Measurements from ENCODE around the gene TEX30. TPM values are rescaled to one million over a fixed set of nuclear protein-coding genes. Genes with fewer than 3 reads are reported as not detected.

Gene TEX30
- total RNA-seq, 2 experiments from 2014 or later = 20.8 to 23.0 TPM

GRCh38 chr13:102742506-102742905 is 31.1 kb downstream of the TEX30 start:
- H3K9me3 Mint-ChIP-seq = peaks cover 31% of the 10 kb centered on the region
- DNase-seq = no peak
- H3K4me1 Mint-ChIP-seq (ENCODE audit: low read depth) = no peaks in the 10 kb centered on the region
- CTCF ChIA-PET = no interaction called here
- peaks cover 47% of the 10 kb centered on the region for H3K27me3 Mint-ChIP-seq (ENCODE audit: low read depth)
- no peak overlapping the region for H3K4me3 Mint-ChIP-seq
- H3K27ac Mint-ChIP-seq = no peak overlapping the region
- intact Hi-C loops (cut with micrococcal nuclease) = no loop called here
- H3K36me3 Mint-ChIP-seq (ENCODE audit: low read depth) = peaks cover 10% of the 10 kb centered on the region

- Mint-ChIP-seq H3K4me3 (no peak overlapping the region), H3K4me1 (ENCODE audit: low read depth) (no peaks in the 10 kb centered on the region), H3K9me3 (peaks cover 31% of the 10 kb centered on the region), H3K27ac (no peak overlapping the region), H3K27me3 (ENCODE audit: low read depth) (peaks cover 45% of the 10 kb centered on the region), H3K36me3 (ENCODE audit: low read depth) (peaks cover 10% of the 10 kb centered on the region)
- DNase-seq = no peak
- intact Hi-C loops (cut with micrococcal nuclease) = no loop called here
- CTCF ChIA-PET = no interaction called here
Measured at GRCh38 chr13:102742101-102742500, 31.5 kb downstream of the TEX30 start.

- intact Hi-C loops (cut with micrococcal nuclease) = loop anchor here (1.0 to 2.0 kb wide), 2 partner anchors 69 to 118 kb away; partner anchors contain the start of genes BIVM and POGLUT2
- H3K27ac Mint-ChIP-seq = no peak overlapping the region
- peaks cover 16% of the 10 kb centered on the region for H3K27me3 Mint-ChIP-seq (ENCODE audit: low read depth)
- H3K4me1 Mint-ChIP-seq (ENCODE audit: low read depth) = no peaks in the 10 kb centered on the region
- DNase-seq = no peak
- H3K36me3 Mint-ChIP-seq (ENCODE audit: low read depth) = no peaks in the 10 kb centered on the region
- no peaks in the 10 kb centered on the region for H3K9me3 Mint-ChIP-seq
- CTCF ChIA-PET = interaction anchor here (0.7 kb wide), 1 partner anchor 78 kb away, joined by 3 read pairs; no protein-coding TSS in a partner anchor
- no peak overlapping the region for H3K4me3 Mint-ChIP-seq
Measured at GRCh38 chr13:102729560-102730270, 43.9 kb downstream of the TEX30 start.

GRCh38 chr13:102726430-102726829 is 47.2 kb downstream of the TEX30 start:
- no peaks in the 10 kb centered on the region for H3K36me3 Mint-ChIP-seq (ENCODE audit: low read depth)
- H3K27me3 Mint-ChIP-seq (ENCODE audit: low read depth) = peaks cover 12% of the 10 kb centered on the region
- no peak overlapping the region for H3K4me3 Mint-ChIP-seq
- no peak overlapping the region for H3K27ac Mint-ChIP-seq
- intact Hi-C loops (cut with micrococcal nuclease) = no loop called here
- H3K4me1 Mint-ChIP-seq (ENCODE audit: low read depth) = no peaks in the 10 kb centered on the region
- no peaks in the 10 kb centered on the region for H3K9me3 Mint-ChIP-seq
- no peak for DNase-seq
- CTCF ChIA-PET = interaction anchor here (0.7 kb wide), 1 partner anchor 333 kb away, joined by 3 read pairs; no protein-coding TSS in a partner anchor

- no peaks in the 10 kb centered on the region for H3K36me3 Mint-ChIP-seq (ENCODE audit: low read depth)
- H3K4me3 Mint-ChIP-seq = no peak overlapping the region
- no peak overlapping the region for H3K27ac Mint-ChIP-seq
- peaks cover 4% of the 10 kb centered on the region for H3K27me3 Mint-ChIP-seq (ENCODE audit: low read depth)
- DNase-seq = peak; percentile 9
- CTCF ChIA-PET = interaction anchor here (0.8 to 1.5 kb wide), 5 partner anchors 11 to 146 kb away, joined by 3 to 8 read pairs (median 4); no protein-coding TSS in a partner anchor
- H3K4me1 Mint-ChIP-seq (ENCODE audit: low read depth) = no peaks in the 10 kb centered on the region
- intact Hi-C loops (cut with micrococcal nuclease) = loop anchor here (1.0 kb wide), 2 partner anchors 133 to 145 kb away; no protein-coding TSS in a partner anchor
- H3K9me3 Mint-ChIP-seq = no peaks in the 10 kb centered on the region
Measured at GRCh38 chr13:102724923-102725322, 48.7 kb downstream of the TEX30 start.

GRCh38 chr13:102721800-102722231 is 51.8 kb downstream of the TEX30 start:
- H3K36me3 Mint-ChIP-seq (ENCODE audit: low read depth) = no peaks in the 10 kb centered on the region
- H3K27ac Mint-ChIP-seq = no peak overlapping the region
- H3K4me1 Mint-ChIP-seq (ENCODE audit: low read depth) = no peaks in the 10 kb centered on the region
- intact Hi-C loops (cut with micrococcal nuclease) = no loop called here
- CTCF ChIA-PET = no interaction called here
- no peak for DNase-seq
- peaks cover 4% of the 10 kb centered on the region for H3K27me3 Mint-ChIP-seq (ENCODE audit: low read depth)
- no peak overlapping the region for H3K4me3 Mint-ChIP-seq
- H3K9me3 Mint-ChIP-seq = no peaks in the 10 kb centered on the region

- Mint-ChIP-seq H3K4me1 (ENCODE audit: low read depth) (no peaks in the 10 kb centered on the region), H3K4me3 (no peak overlapping the region), H3K9me3 (no peaks in the 10 kb centered on the region), H3K36me3 (ENCODE audit: low read depth) (no peaks in the 10 kb centered on the region), H3K27ac (no peak overlapping the region), H3K27me3 (ENCODE audit: low read depth) (peaks cover 2% of the 10 kb centered on the region)
- no peak for DNase-seq
- intact Hi-C loops (cut with micrococcal nuclease) = no loop called here
- CTCF ChIA-PET = interaction anchor here (0.7 kb wide), 1 partner anchor 140 kb away, joined by 4 read pairs; no protein-coding TSS in a partner anchor
Measured at GRCh38 chr13:102718746-102719145, 54.8 kb downstream of the TEX30 start.

Other genes with a start within 250 kb of the TEX30 start
- gene TPP2, start 176.8 kb downstream of the TEX30 start, total RNA-seq = 10 to 100 TPM; 51.9 to 54.7 TPM
- not detected for gene METTL21C, start 78.7 kb downstream of the TEX30 start, total RNA-seq
- gene POGLUT2, start 25.2 kb upstream of the TEX30 start, total RNA-seq = 1 to 10 TPM; 2.1 to 3.7 TPM
- 10 to 100 TPM in 1 of 2 experiments, 1 to 10 TPM in 1; 9.9 to 11.1 TPM for gene BIVM, start 25.3 kb upstream of the TEX30 start, total RNA-seq
- 10 to 100 TPM; 52.0 to 54.0 TPM for gene ERCC5, start 72.2 kb upstream of the TEX30 start, total RNA-seq